ENCODE data around the gene UBE2U.

The UBE2U gene

GRCh38 chr1:64195081-64195395, 8.4 kb upstream of the UBE2U start:
- H2AFZ ChIP-seq (ENCODE audit: low read depth, low read length, severe bottlenecking) = no peak overlapping the region
- no peaks in the 10 kb centered on the region for H3F3A ChIP-seq (ENCODE audit: insufficient read depth)
- no peak overlapping the region for H3K27ac ChIP-seq (ENCODE audit: low read depth, low read length)
- H3K9me3 ChIP-seq (ENCODE audit: insufficient read depth, low read length) = no peaks in the 10 kb centered on the region
- no peaks in the 10 kb centered on the region for H3K27me3 ChIP-seq (ENCODE audit: low read length)
- H3K79me2 ChIP-seq (ENCODE audit: insufficient read depth, low read length) = no peaks in the 10 kb centered on the region
- no peaks in the 10 kb centered on the region for H3K36me3 ChIP-seq (ENCODE audit: low read length)
- H3K4me3 ChIP-seq (ENCODE audit: insufficient read depth, low read length, poor library complexity, severe bottlenecking) = no peak overlapping the region
- no peak overlapping the region for H3K9ac ChIP-seq (ENCODE audit: low read length)
- no peak overlapping the region for H3K4me2 ChIP-seq (ENCODE audit: low read depth, low read length, poor library complexity, severe bottlenecking)
- no peaks in the 10 kb centered on the region for H4K20me1 ChIP-seq (ENCODE audit: low read depth, low read length)
- no peaks in the 10 kb centered on the region for H3K9me2 ChIP-seq (replicated peaks; ENCODE audit: insufficient read depth, low read length)
- TF ChIP-seq CTCF (IDR thresholded peaks at IDR 0.05; ENCODE audit: insufficient read depth, low read length, poor library complexity, severe bottlenecking) (no peak), EZH2phosphoT487 (conservative IDR thresholded peaks at IDR 0.05; ENCODE audit: low read length) (no peak)

- no peak overlapping the region for H3K4me2 ChIP-seq (ENCODE audit: low read depth, low read length, poor library complexity, severe bottlenecking)
- no peak overlapping the region for H3K9ac ChIP-seq (ENCODE audit: low read length)
- no peaks in the 10 kb centered on the region for H4K20me1 ChIP-seq (ENCODE audit: low read depth, low read length)
- no peaks in the 10 kb centered on the region for H3F3A ChIP-seq (ENCODE audit: insufficient read depth)
- H3K79me2 ChIP-seq (ENCODE audit: insufficient read depth, low read length) = no peaks in the 10 kb centered on the region
- TF ChIP-seq CTCF (IDR thresholded peaks at IDR 0.05; ENCODE audit: insufficient read depth, low read length, poor library complexity, severe bottlenecking) (no peak), EZH2phosphoT487 (conservative IDR thresholded peaks at IDR 0.05; ENCODE audit: low read length) (no peak)
- no peaks in the 10 kb centered on the region for H3K9me2 ChIP-seq (replicated peaks; ENCODE audit: insufficient read depth, low read length)
- no peaks in the 10 kb centered on the region for H3K36me3 ChIP-seq (ENCODE audit: low read length)
- H3K9me3 ChIP-seq (ENCODE audit: insufficient read depth, low read length) = no peaks in the 10 kb centered on the region
- H3K27ac ChIP-seq (ENCODE audit: low read depth, low read length) = no peak overlapping the region
- H3K27me3 ChIP-seq (ENCODE audit: low read length) = no peaks in the 10 kb centered on the region
- no peak overlapping the region for H2AFZ ChIP-seq (ENCODE audit: low read depth, low read length, severe bottlenecking)
- no peak overlapping the region for H3K4me3 ChIP-seq (ENCODE audit: insufficient read depth, low read length, poor library complexity, severe bottlenecking)
These were observed 7.2 kb upstream of the UBE2U start for GRCh38 chr1:64196074-64196870.

GRCh38 chr1:64197076-64197475, 6.3 kb upstream of the UBE2U start:
- Histone ChIP-seq H3K4me3 (ENCODE audit: insufficient read depth, low read length, poor library complexity, severe bottlenecking) (no peak overlapping the region), H3K27me3 (ENCODE audit: low read length) (no peaks in the 10 kb centered on the region), H2AFZ (ENCODE audit: low read depth, low read length, severe bottlenecking) (no peak overlapping the region), H3F3A (ENCODE audit: insufficient read depth) (no peaks in the 10 kb centered on the region), H3K27ac (ENCODE audit: low read depth, low read length) (no peak overlapping the region), H3K36me3 (ENCODE audit: low read length) (no peaks in the 10 kb centered on the region), H4K20me1 (ENCODE audit: low read depth, low read length) (no peaks in the 10 kb centered on the region), H3K9me3 (ENCODE audit: insufficient read depth, low read length) (no peaks in the 10 kb centered on the region), H3K4me2 (ENCODE audit: low read depth, low read length, poor library complexity, severe bottlenecking) (no peak overlapping the region), H3K79me2 (ENCODE audit: insufficient read depth, low read length) (no peaks in the 10 kb centered on the region), H3K9me2 (replicated peaks; ENCODE audit: insufficient read depth, low read length) (no peaks in the 10 kb centered on the region), H3K9ac (ENCODE audit: low read length) (no peak overlapping the region)
- TF ChIP-seq CTCF (IDR thresholded peaks at IDR 0.05; ENCODE audit: insufficient read depth, low read length, poor library complexity, severe bottlenecking) = no peak
- TF ChIP-seq EZH2phosphoT487 (conservative IDR thresholded peaks at IDR 0.05; ENCODE audit: low read length) = no peak
